ENCODE results near the gene RPS6KA2.
"Not testable (repeated sequence)": the region's sequence is repeated elsewhere in the genome, so short reads cannot be mapped to it uniquely, and the experiment has no call there.

RPS6KA2 gene

GRCh38 chr6:166530211-166531095, 96.6 kb downstream of the RPS6KA2 start:
- DNase-seq (ENCODE audit: low read depth), result no peak

- DNase-seq (ENCODE audit: low read depth), result no peak
Measured at GRCh38 chr6:166529586-166529985, 97.5 kb downstream of the RPS6KA2 start.

- not testable (repeated sequence) for DNase-seq (ENCODE audit: low read depth)
Measured at GRCh38 chr6:166529058-166529457, 98.0 kb downstream of the RPS6KA2 start.

GRCh38 chr6:166527849-166528248, 99.2 kb downstream of the RPS6KA2 start:
- no peak for DNase-seq (ENCODE audit: low read depth)

- no peak for DNase-seq (ENCODE audit: low read depth)
Measured at GRCh38 chr6:166526937-166527336, 100.1 kb downstream of the RPS6KA2 start.

- DNase-seq (ENCODE audit: low read depth), result no peak
Measured at GRCh38 chr6:166525567-166525966, 101.5 kb downstream of the RPS6KA2 start.

GRCh38 chr6:166523782-166524559, 103.1 kb downstream of the RPS6KA2 start:
- DNase-seq (ENCODE audit: low read depth), result no peak

GRCh38 chr6:166520905-166521834, 105.9 kb downstream of the RPS6KA2 start:
- DNase-seq (ENCODE audit: low read depth), result no peak

GRCh38 chr6:166516251-166516884, 110.7 kb downstream of the RPS6KA2 start:
- DNase-seq (ENCODE audit: low read depth), result no peak

- no peak for DNase-seq (ENCODE audit: low read depth)
Measured at GRCh38 chr6:166515072-166515810, 111.8 kb downstream of the RPS6KA2 start.

GRCh38 chr6:166514196-166514595, 112.9 kb downstream of the RPS6KA2 start:
- DNase-seq (ENCODE audit: low read depth), result no peak

- no peak for DNase-seq (ENCODE audit: low read depth)
Measured at GRCh38 chr6:166512567-166512966, 114.5 kb downstream of the RPS6KA2 start.

GRCh38 chr6:166511316-166511715, 115.7 kb downstream of the RPS6KA2 start:
- DNase-seq (ENCODE audit: low read depth), result no peak

- DNase-seq (ENCODE audit: low read depth), result no peak
Measured at GRCh38 chr6:166509193-166509592, 117.9 kb downstream of the RPS6KA2 start.

GRCh38 chr6:166508726-166509125, 118.3 kb downstream of the RPS6KA2 start:
- no peak for DNase-seq (ENCODE audit: low read depth)

GRCh38 chr6:166507809-166508564, 119.1 kb downstream of the RPS6KA2 start:
- no peak for DNase-seq (ENCODE audit: low read depth)

GRCh38 chr6:166507380-166507779, 119.7 kb downstream of the RPS6KA2 start:
- DNase-seq (ENCODE audit: low read depth), result no peak

GRCh38 chr6:166505133-166505905, 121.7 kb downstream of the RPS6KA2 start:
- no peak for DNase-seq (ENCODE audit: low read depth)

GRCh38 chr6:166504100-166504499, 123.0 kb downstream of the RPS6KA2 start:
- DNase-seq (ENCODE audit: low read depth), result no peak

All from stimulated activated CD8-positive, alpha-beta memory T cell treated with anti-CD3 and anti-CD28 coated beads, Interleukin-15, amount 100 ng/mL, for 24 hours (primary cell).